HG03103 (cell line): ENCODE results near the gene CACNA2D4.

ENCODE experiments used
- ATAC-seq: cut with Tn5 transposase; IDR thresholded peaks from one replicate; pipeline ENCODE4 v1.9.1; 2021; ENCODE audit warnings: low read depth; ENCODE audit not compliant: unreplicated experiment

CACNA2D4 gene

GRCh38 chr12:1919284-1919683 lies 832 bp upstream of the CACNA2D4 start:
- no peak for ATAC-seq

- ATAC-seq = no peak
Measured at GRCh38 chr12:1918884-1919236, 408 bp upstream of the CACNA2D4 start.

DNA sequence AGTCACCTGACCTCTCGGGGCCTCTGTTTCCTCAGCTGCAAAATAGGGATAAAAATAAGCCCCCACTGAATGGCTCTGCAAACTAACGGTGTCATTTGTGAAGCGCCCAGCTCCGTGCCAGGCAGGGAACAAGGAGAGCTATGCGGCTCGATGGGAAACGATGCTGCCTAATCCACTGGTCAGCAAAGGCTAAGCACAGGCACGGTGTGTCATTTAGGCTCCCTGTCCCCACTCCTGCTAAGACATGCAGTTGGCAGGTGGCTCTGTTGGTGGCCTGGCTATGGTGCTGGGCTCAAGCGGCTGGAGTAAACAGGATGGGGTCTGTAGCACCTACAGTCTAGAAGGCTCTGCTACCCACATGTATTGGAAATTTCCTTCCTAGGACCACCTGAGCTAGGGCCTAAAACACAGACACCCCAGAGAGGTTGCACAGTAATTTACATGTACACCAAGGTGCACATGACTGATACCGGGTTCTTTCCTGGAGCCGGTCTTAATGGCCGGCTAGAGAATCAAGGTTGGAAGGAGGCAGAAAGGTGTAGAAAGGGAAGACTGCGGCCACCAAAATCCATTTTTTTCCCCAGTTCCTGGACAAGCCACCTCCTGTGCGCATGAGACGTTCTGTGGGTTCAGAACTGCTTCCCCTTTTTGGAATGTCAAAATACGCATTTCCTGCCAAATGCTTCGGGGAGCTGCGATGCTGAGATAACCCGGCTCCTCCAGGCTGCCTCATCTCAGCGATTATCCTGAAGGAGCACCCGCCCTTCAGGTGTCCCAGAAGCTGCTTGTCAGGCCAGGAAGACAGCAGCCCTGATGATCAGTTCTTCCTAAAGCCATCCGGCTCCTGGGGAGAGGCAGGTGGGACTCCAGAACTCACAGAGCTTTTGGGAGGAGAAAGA lies 1.0 kb downstream of the CACNA2D4 start:
- ATAC-seq = no peak

DNA sequence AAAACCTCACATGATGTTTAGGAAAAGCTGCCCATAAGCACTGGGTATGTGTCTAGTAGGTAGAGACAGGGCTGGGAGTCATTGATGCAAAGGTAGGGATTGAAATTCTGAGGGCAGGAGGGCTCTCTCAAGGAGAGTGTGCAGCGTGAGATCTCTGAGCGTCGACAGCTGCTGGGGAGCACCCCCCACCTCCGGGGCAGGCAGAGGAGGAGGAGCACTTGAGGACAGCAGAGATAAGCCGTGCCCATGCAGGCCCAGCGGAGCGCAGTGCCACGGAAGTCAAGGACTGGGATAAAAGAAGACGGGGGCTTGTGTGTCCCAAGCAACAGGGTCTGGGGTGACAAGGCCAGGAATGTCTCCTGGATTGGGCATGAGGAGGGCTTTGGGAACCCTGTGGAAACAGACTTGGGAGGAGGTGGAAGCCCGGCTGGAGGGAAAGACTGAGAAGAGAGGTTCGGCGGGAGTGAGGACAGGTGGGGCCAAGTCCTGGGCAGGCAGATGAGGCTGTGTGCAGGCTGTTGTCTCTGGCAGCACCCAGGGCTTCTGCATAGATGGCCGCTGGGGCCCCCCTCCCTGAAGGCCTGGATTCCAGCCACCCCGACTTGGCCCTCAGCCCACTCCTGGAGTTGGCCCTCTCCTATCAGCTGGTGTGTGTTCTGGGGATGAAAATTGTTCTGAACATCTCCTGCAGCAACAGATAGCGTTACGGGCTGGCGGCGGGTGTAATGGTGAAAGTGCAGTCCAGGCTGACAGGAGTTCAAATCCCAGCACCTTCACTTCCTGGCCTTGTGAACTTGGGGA lies 1.9 kb downstream of the CACNA2D4 start:
- ATAC-seq = no peak

DNA sequence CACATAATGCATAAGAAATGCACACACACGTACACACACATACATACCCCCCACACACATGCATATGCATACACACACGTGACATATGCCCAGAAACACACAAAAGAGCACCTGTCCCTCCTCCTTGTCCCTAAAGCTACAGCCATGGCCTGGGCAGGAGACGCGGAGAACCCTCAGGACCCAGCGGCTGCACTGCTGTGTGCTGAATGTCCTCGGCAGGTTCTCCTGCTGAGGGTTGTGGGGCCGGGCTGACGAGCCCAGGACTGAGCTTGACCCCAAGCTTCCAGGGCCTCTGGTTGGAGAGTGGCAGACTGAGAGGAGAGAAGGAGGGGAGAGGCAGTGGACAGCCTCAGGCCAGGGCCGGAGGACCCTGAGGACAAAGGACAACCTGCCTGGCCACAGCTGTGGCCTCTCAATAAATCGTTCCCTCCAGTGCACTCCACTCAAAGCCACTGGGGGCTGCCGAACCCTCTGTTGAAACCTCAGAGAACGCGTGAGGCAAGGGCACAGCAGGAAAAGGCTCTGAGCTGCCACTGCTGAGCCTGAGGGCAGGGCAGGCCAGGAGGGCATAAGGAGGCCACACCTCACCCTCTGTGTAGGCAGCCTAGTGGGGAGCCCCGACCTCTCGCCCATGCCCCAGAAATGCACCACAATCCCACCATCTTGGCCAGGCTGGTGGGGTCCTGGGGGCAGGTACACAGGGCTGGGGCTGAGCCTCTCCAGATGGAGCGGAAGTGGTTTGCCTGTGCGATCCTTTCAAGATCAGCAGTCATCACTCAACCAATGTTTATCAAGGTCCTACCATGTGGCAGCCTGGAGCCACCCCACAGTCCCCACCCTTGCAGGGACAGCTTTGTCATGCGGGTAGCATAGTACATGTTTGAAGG lies 3.1 kb downstream of the CACNA2D4 start:
- no peak for ATAC-seq

DNA sequence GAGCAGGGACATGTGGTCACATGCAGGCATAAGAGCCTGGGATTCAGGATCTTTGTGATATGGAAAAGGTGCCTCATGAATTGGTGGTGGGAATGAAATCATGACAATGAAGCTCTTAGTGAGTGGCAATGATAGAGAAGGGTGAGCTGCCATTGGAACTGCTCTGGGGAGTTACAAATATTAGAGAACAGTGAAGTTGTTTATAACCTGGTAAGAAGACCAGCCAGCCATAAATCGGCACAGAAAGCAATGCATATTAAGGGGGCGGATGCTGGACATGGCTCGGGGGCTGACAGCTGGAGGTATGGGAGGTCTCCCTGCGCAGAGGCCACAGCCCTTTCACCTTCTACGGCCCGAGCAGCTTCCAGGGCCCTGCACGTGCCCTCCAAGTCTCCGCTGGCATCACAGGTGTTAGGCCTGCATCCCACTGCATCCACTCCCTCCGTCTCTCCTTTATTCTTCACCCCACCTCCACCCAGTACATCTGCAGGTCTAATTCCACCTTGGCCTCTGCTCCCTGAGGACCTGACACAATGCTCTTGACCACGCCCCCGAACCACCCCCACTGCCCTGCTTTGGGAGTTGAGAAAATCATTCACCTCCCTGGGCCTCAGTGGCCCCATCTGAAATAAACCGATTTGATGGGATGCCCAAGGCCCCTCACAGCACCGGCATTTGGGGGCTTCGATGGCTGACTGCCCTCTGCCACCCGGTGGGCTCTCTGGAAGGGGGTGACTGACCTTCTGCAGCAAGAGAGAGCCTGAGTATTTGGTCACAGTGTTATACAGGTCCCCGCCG lies 4.1 kb downstream of the CACNA2D4 start:
- no peak for ATAC-seq

GRCh38 chr12:1913377-1914113 lies 4.9 kb downstream of the CACNA2D4 start:
- ATAC-seq = no peak

- no peak for ATAC-seq
Measured at GRCh38 chr12:1912580-1913376, 5.7 kb downstream of the CACNA2D4 start.

- no peak for ATAC-seq
Measured at GRCh38 chr12:1911598-1912575, 6.6 kb downstream of the CACNA2D4 start.

DNA sequence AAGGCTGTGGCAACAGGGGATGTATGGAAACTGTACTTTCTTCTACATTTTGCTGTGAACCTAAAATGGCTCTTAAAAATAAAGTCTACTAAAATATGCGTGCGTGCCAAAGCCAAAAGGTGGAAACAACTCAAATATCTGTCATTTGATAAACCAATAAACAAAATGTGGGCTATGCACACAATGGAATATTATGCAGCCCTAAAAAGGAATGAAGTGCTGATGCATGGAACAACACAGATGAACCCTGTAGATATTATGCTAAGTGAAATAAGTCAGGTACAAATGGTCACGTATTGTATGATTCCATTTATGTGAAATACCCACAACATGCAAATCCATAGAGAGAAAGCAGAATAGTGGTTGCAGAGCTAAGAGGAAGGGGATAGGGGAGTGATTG lies 8.0 kb downstream of the CACNA2D4 start:
- ATAC-seq = no peak

GRCh38 chr12:1908758-1909157 lies 9.7 kb downstream of the CACNA2D4 start:
- ATAC-seq = no peak

DNA sequence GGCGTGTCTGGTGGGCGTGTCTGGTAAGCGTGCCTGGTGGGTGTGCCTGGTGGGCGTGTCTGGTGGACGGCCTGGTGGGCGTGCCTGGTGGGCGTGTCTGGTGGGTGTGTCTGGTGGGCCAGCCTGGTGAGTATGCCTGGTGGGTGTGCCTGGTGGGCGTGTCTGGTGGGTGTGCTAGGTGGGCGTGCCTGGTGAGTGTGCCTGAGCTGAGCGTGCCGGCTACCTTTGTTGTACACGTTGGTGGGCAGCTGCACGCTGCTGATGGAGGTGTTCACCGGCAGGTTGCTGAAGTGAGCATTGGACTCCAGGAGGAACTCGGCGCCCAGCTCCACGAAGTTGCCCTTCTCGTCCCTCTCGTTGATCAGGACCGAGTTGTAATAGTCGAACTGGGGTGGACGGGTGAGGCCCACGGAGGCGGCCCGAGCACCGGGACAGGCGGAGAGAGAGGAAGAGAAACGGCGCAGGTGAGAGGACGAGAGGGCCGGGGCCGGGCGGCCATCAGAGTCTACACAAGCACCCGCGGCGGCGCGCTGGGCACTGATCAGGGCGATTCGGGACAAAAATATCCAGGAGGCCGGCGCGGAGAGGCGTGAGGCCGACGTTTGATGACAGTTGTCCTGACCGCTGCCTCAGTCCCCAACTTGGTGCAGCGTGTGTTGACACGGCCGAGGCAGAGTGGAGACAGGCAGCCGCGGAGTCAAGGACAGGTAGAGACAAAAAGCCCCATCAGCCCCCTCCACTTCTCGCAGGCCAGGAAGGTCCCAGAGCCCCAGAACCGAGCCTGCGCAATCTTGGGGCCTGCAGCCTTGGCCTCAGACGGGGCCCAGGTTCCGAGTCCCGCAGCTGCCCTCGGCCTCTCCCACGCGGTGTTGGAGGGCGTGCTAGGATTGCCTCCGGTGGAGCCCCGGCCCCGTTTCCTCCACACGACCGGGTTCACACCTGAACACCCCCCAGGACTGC lies 10.5 kb downstream of the CACNA2D4 start:
- ATAC-seq = no peak

DNA sequence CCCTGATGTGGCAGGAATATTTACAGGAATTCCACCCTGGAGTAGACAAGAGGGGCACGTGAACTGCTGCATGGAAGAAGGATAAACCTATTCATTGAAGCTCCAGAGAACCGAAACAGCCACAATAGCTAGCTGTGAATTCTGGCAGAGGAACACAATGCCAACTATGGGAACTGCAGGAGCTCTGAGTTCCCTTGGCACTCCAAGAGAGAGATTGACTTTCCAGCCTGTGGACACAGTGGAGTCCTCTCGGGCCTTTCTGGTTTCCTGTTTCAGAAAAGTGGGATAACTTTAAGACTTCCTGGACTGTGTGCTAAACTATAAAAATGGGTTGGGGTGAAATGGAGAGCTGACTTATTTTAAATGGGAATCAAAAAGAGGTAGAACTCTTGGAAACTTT lies 11.9 kb downstream of the CACNA2D4 start:
- ATAC-seq = no peak

DNA sequence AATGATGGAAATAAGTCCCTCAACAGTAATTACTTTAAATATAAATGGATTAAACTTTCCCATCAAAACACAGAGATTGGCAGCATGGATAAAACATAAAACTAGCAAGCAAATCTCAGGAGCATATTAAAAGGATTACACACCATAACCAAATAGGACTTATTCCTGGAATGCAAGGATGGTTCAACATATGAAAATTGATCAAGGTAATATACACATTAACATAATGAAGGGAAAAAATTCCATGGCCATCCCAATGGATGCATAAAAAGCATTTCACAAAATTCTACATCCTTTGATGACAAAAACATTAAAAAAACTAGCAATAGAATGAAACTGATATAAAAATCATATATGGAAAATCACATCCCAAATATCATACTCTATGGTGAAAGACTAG lies 13.6 kb downstream of the CACNA2D4 start:
- ATAC-seq = no peak

DNA sequence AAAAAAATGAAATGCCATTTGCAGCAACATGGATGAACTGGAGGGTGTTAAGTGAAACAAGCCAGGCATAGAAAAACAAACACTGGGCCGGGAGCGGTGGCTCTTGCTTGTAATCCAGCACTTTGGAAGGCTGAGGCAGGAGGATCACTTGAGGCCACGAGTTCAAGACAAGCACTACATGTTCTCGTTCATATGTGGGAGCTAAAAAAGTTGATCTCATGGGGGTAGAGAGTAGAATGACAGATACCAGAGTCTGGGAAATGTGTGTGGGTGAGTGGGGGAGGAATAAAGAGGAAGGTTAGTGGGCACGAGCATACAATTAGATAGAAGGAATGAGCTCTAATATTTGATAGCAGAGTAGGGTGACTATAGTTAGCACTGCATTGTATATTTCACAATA lies 21.5 kb downstream of the CACNA2D4 start:
- ATAC-seq = no peak

DNA sequence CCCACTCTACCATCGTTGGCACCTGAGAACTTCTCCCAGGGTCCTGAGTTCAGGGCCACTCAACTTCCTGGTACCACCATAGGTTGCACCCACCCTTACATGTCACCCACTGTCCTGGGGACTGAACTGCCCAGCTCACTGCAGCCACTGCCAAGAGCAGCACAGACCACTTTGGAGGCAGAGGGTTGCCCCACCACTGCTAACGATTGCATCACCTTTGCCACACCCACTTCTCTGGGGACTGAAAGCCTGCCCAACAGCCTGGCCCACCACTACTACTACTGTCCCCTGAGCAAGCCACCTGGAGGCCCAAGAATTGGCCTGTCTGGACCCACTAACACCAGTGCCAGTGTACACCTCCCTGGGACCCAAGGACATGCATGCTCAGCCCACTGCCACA lies 27.6 kb downstream of the CACNA2D4 start:
- no peak for ATAC-seq
